Measurements from ENCODE around the gene RAMP3.

RAMP3 gene

DNA sequence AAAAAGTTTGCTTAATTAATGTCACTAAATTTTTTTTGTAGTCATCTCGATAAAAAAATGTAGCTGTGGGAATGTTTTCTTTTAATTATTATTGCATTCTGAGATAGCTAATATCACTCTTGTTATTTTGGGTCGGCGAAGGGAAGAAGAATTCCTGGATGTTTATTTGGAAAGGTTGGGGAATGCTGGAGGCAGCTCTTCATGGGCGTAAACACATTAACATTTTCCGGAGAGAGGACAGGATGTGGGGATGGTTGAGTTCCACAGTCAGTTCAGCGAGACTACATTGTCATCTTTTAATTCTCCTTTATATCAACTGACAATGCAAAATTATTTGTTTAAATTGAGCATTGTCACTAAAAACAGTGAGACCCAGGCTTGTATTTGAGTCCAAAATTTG, 72.5 kb downstream of the RAMP3 start:
- Histone ChIP-seq H3K4me3 (no peak overlapping the region), H3K9ac (ENCODE audit: insufficient read length) (no peak overlapping the region), H3K9me3 (ENCODE audit: low read depth, low read length) (no peaks in the 10 kb centered on the region), H3K36me3 (ENCODE audit: insufficient read depth, low read length) (no peaks in the 10 kb centered on the region), H3K27ac (no peak overlapping the region)
- no peak for TF ChIP-seq EZH2 (IDR thresholded peaks at IDR 0.05)
- no peak for TF ChIP-seq POLR2AphosphoS5 (IDR thresholded peaks at IDR 0.05; ENCODE audit: borderline replicate concordance, low read depth, low read length)
- TF ChIP-seq FOXP2 (optimal IDR thresholded peaks at IDR 0.05; ENCODE audit: control extremely low read depth, extremely low read length, insufficient read depth): no peak
- no peak for DNase-seq (ENCODE audit: low read depth, low spot score)

DNA sequence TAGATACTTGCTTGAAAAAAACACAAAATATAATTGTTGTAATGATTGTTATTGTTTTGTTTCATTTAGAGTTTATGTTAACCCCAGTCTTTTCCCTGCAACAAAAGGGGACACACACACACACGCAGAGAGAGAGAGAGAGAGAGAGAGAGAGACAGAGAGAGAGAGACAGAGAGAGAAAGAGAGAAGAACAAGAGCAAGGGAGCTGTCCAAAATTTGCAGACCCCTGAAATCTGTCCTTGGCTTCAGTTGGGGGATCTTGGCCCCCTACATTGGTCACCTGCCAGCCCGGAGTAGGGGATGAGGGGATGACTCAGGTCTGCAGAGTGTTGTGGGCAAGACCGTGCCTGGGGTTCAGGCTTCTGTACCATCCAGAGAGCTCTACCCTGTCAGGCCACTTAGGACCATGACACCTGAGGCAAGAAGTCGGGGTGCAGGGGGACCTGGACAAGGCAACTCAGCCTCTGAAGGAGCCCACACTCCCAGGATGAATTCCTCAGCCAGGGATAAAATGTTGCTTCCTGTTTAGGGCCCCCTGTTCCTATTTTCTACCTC, 73.1 kb downstream of the RAMP3 start:
- no peak overlapping the region for H3K27ac ChIP-seq
- H3K4me3 ChIP-seq: no peak overlapping the region
- TF ChIP-seq POLR2AphosphoS5 (IDR thresholded peaks at IDR 0.05; ENCODE audit: borderline replicate concordance, low read depth, low read length): no peak
- TF ChIP-seq FOXP2 (optimal IDR thresholded peaks at IDR 0.05; ENCODE audit: control extremely low read depth, extremely low read length, insufficient read depth): no peak
- no peak for TF ChIP-seq EZH2 (IDR thresholded peaks at IDR 0.05)
- no peaks in the 10 kb centered on the region for H3K36me3 ChIP-seq (ENCODE audit: insufficient read depth, low read length)
- H3K9me3 ChIP-seq (ENCODE audit: low read depth, low read length): no peaks in the 10 kb centered on the region
- DNase-seq (ENCODE audit: low read depth, low spot score): no peak
- no peak overlapping the region for H3K9ac ChIP-seq (ENCODE audit: insufficient read length)

DNA sequence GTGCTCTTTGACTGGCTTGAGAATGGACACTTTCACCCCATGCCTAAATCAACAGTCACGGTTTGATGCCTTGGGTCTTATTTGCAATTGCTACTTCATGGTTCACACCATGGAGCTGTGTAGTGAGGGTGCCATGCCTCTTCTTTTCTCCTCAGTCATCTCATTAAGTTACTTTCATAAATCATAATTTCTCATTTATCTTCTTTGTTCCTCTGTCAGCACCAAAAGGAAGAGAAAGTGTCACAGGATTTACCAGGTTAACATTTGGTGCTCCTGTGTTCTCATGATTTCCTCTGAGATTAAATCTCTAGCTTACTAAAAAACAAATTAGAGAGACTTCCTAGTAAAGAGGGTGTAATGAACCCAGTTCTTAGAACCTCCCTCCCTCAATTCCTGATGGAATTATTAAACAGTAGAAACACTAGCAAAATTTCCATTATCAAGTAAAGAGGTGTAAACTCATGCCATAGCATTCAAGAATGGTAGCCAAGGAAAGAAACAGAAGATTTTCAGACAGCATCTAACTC, 75.7 kb downstream of the RAMP3 start:
- Histone ChIP-seq H3K9ac (ENCODE audit: insufficient read length) (no peak overlapping the region), H3K4me3 (no peak overlapping the region), H3K9me3 (ENCODE audit: low read depth, low read length) (no peaks in the 10 kb centered on the region), H3K36me3 (ENCODE audit: insufficient read depth, low read length) (no peaks in the 10 kb centered on the region), H3K27ac (no peak overlapping the region)
- TF ChIP-seq POLR2AphosphoS5 (IDR thresholded peaks at IDR 0.05; ENCODE audit: borderline replicate concordance, low read depth, low read length) (no peak), EZH2 (IDR thresholded peaks at IDR 0.05) (no peak), FOXP2 (optimal IDR thresholded peaks at IDR 0.05; ENCODE audit: control extremely low read depth, extremely low read length, insufficient read depth) (no peak)
- DNase-seq (ENCODE audit: low read depth, low spot score): no peak

All from SK-N-MC (cell line).